Lower lobe of right lung (tissue), 2 donors: ENCODE results near the gene KCNK10. TPM values are rescaled to one million over a fixed set of nuclear protein-coding genes. Genes with fewer than 3 reads are reported as not detected.

Experiments
- ATAC-seq, 2 donors: fragments of 200-7000 bp; cut with Tn5 transposase; one replicate each; pipeline ENCODE4 v1.9.1; 2020 to 2022; ENCODE audit warnings: mild to moderate bottlenecking in 2 of 2, moderate library complexity in 2 of 2
- DNase-seq: peaks from one replicate; pipeline ENCODE4 v3.0.0-alpha.2; 2020
- H3K27ac ChIP-seq: fragments of 200-600 bp; one replicate; pipeline ENCODE4 v1.8.0; 2022
- H3K27me3 ChIP-seq: fragments of 200-600 bp; one replicate; pipeline ENCODE4 v1.8.0; 2022; ENCODE audit warnings: low read depth
- H3K36me3 ChIP-seq: fragments of 200-600 bp; one replicate; pipeline ENCODE4 v1.8.0; 2022; ENCODE audit warnings: mild to moderate bottlenecking
- H3K4me1 ChIP-seq: fragments of 200-600 bp; one replicate; pipeline ENCODE4 v1.8.0; 2022
- H3K4me3 ChIP-seq: fragments of 200-600 bp; one replicate; pipeline ENCODE4 v1.8.0; 2022; ENCODE audit warnings: mild to moderate bottlenecking
- H3K9me3 ChIP-seq: fragments of 200-600 bp; one replicate; pipeline ENCODE4 v1.8.0; 2022
- intact Hi-C: fragments of 100-400 bp; cut with DNase I; formaldehyde crosslinking; loops from one replicate; pipeline ENCODE4 v1.11.0; 2022
- total RNA-seq: library from RNA; stranded (reverse); fragmentation: NEBNext Ultra II Directional; extraction: Animal tissue kit (Norgen Biotek cat#: 25700); gene quantifications from one replicate; pipeline ENCODE4 v1.2.1, GENCODE V29; 2021
- TF ChIP-seq, protein P1 (sequence below): fragments of 200-600 bp; IDR thresholded peaks from one replicate; pipeline ENCODE4 v1.8.0; 2022; ENCODE audit warnings: antibody characterized with exemption, mild to moderate bottlenecking
- donor health status: DM: no; HTN: yes; CAD: no; lungs with severe emphysema.

The KCNK10 gene
- total RNA-seq, 1 donor from 2014 or later = not detected

DNA sequence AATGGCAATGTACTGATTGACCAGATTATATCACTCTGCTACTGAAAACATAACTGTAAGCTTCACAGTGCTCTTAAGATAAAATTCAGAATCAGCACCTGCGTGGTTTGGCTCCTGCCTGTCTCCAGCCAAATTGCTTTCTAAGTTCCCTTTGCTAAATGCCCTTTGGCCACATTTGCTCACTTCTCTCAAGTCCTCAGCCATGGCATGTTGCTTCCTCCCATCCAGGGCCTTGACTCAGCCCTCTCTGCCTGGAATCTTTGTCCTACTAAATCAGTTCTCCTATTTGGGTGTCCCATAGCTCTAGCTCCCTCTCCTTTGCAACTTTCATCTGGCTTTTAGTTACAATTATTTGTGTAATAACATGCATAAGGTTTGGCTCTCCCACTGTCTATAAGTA lies 71.4 kb downstream of the KCNK10 start:
- H3K36me3 ChIP-seq = no peaks in the 10 kb centered on the region
- DNase-seq (no peak), ATAC-seq (peak; percentile 36 to 55)
- H3K27ac ChIP-seq = no peak overlapping the region
- no peaks in the 10 kb centered on the region for H3K4me1 ChIP-seq
- H3K27me3 ChIP-seq = no peaks in the 10 kb centered on the region
- no peaks in the 10 kb centered on the region for H3K9me3 ChIP-seq
- TF ChIP-seq, protein P1, sequence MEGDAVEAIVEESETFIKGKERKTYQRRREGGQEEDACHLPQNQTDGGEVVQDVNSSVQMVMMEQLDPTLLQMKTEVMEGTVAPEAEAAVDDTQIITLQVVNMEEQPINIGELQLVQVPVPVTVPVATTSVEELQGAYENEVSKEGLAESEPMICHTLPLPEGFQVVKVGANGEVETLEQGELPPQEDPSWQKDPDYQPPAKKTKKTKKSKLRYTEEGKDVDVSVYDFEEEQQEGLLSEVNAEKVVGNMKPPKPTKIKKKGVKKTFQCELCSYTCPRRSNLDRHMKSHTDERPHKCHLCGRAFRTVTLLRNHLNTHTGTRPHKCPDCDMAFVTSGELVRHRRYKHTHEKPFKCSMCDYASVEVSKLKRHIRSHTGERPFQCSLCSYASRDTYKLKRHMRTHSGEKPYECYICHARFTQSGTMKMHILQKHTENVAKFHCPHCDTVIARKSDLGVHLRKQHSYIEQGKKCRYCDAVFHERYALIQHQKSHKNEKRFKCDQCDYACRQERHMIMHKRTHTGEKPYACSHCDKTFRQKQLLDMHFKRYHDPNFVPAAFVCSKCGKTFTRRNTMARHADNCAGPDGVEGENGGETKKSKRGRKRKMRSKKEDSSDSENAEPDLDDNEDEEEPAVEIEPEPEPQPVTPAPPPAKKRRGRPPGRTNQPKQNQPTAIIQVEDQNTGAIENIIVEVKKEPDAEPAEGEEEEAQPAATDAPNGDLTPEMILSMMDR = no peak
- intact Hi-C loops = no loop called here
- H3K4me3 ChIP-seq = no peak overlapping the region

DNA sequence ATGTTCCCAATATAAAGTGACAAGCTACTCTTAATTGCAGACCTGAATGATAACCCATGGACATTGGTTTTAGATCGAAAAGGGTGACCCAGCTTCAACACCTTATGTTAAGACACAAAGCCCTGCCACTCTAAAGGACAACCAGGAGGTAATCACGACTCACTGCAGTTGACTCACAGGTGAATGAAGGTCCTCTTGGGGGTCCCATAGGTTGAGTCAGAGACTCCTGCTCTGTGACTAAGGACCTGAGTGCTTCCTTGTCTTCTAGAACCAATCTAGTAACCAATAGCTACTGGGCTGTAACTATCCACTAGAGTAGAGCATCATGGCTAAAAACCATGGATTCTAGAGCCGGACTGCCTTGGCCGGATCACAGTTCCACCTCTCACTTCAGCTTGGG lies 73.8 kb downstream of the KCNK10 start:
- Histone ChIP-seq H3K4me3 (no peak overlapping the region), H3K9me3 (no peaks in the 10 kb centered on the region), H3K4me1 (no peaks in the 10 kb centered on the region), H3K36me3 (no peaks in the 10 kb centered on the region), H3K27ac (no peak overlapping the region), H3K27me3 (no peaks in the 10 kb centered on the region)
- TF ChIP-seq, protein P1 = no peak
- intact Hi-C loops = no loop called here
- ATAC-seq = no peak
- no peak for DNase-seq

DNA sequence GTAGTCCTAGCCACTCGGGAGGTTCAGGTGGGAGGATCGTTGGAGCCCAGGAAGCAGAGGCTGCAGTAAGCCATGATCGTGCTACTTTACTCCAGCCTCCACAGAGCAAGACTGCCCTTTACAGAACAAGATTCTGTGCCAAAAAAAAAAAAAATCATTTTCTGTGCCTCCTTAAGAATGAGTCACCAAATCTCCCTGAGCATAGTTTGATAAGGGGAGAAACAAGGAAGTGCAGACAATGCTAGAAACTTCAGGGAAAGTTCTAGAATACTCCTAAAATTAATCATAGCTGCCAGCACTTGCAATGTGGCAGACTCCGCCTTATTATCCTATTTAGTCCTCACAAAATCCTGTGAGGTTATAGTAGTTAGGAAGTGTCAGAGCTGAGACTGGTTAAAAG lies 74.5 kb downstream of the KCNK10 start:
- Histone ChIP-seq H3K36me3 (no peaks in the 10 kb centered on the region), H3K4me3 (no peak overlapping the region), H3K27me3 (no peaks in the 10 kb centered on the region), H3K4me1 (no peaks in the 10 kb centered on the region), H3K27ac (no peak overlapping the region), H3K9me3 (no peaks in the 10 kb centered on the region)
- TF ChIP-seq, protein P1 = no peak
- ATAC-seq = no peak
- intact Hi-C loops = no loop called here
- DNase-seq = no peak

DNA sequence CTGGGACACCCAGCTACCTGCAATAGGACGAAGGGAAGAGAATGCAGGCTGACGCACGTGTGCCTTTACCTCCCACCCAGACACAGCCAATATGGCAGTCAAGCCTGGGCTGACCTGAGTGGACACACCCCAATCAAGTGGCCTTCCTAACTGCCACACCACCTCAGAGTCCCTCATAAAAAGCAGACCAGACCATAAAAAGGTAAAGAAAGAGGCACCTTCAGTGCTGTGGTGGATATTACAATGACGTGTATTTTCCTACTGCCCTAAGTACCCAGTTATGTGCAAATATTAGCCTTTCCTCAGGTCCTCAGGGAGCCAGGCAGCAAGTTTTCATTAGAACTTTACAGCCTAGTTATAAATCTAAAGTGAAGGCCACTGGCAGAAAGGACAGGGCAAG lies 75.8 kb downstream of the KCNK10 start:
- Histone ChIP-seq H3K36me3 (no peaks in the 10 kb centered on the region), H3K4me1 (no peaks in the 10 kb centered on the region), H3K9me3 (no peaks in the 10 kb centered on the region), H3K27ac (no peak overlapping the region), H3K27me3 (no peaks in the 10 kb centered on the region), H3K4me3 (no peak overlapping the region)
- no peak for DNase-seq
- ATAC-seq = no peak
- TF ChIP-seq, protein P1 = no peak
- intact Hi-C loops = no loop called here

DNA sequence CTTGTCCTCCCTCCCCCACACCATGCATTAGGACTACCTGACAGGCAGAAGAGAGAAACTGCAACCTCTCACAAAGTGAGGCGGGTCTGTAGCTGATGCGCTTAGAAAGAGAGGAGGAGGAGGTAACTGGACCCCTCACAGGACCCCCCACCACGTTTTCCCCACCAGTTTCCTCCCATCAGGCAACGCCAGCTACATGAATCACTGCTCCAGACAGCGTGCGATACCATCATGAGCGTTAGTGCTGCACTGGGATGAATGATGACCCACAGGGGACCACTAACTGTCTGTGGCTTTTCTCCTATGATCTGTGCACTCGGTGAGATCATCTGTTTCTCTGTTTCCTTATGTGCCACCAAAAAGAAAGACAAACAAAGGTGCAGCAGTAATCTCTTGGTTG lies 77.7 kb downstream of the KCNK10 start:
- H3K27ac ChIP-seq = no peak overlapping the region
- H3K36me3 ChIP-seq = no peaks in the 10 kb centered on the region
- intact Hi-C loops = no loop called here
- no peaks in the 10 kb centered on the region for H3K9me3 ChIP-seq
- H3K27me3 ChIP-seq = no peaks in the 10 kb centered on the region
- TF ChIP-seq, protein P1 = no peak
- H3K4me3 ChIP-seq = no peak overlapping the region
- DNase-seq (no peak), ATAC-seq (no peak)
- no peaks in the 10 kb centered on the region for H3K4me1 ChIP-seq

DNA sequence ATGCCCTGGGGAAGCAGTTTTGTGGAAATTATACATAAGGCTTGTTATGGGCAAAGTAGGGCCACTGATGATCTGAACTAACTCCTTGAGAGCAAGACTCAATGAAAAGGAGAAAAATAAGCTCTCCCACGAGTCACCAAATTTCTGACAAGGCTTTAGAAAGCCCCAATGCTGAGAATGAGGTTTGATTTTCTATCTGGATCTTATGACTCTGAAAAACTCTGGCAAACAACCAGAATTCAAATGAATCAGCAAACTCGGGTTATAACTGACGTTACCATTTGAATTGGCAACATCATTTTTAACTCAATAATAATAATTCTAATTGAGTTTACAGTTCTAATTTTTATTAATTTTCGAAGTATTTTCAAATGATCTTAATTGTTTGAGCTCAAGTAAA lies 79.1 kb downstream of the KCNK10 start:
- no peaks in the 10 kb centered on the region for H3K36me3 ChIP-seq
- ATAC-seq = no peak
- TF ChIP-seq, protein P1 = no peak

More for the DNA sequence above, 79.1 kb downstream of the KCNK10 start:
- Histone ChIP-seq H3K4me1 (no peaks in the 10 kb centered on the region), H3K9me3 (no peaks in the 10 kb centered on the region), H3K4me3 (no peak overlapping the region), H3K27me3 (no peaks in the 10 kb centered on the region), H3K27ac (no peak overlapping the region)
- intact Hi-C loops = no loop called here
- DNase-seq = no peak
